NCI-H2196 (cell line): Measurements from ENCODE around the gene SPANXB1.
"Not testable (repeated sequence)": the region's sequence is repeated elsewhere in the genome, so short reads cannot be mapped to it uniquely, and the experiment has no call there.

Source experiments
- DNase-seq: peaks from one replicate; lab custom pipeline; 2025; ENCODE audit not compliant: unreplicated experiment; lab: John Stamatoyannopoulos, UW

The SPANXB1 gene

GRCh38 chrX:141002568-141002967 is at the start of gene SPANXB1:
Gene SPANXB1, plus strand, starts transcription at chrX:141002594. Its CDS starts 100 bp downstream, at chrX:141002694.
- DNase-seq = not testable (repeated sequence)

GRCh38 chrX:140967036-140967435 is 35.4 kb upstream of the SPANXB1 start:
- DNase-seq = no peak

- no peak for DNase-seq
These were observed 31.1 kb upstream of the SPANXB1 start for GRCh38 chrX:140971099-140971795.

- DNase-seq = no peak
These were observed 26.9 kb upstream of the SPANXB1 start for GRCh38 chrX:140975472-140975871.

- no peak for DNase-seq
These were observed 22.1 kb upstream of the SPANXB1 start for GRCh38 chrX:140980271-140980670.

- no peak for DNase-seq
These were observed 18.7 kb upstream of the SPANXB1 start for GRCh38 chrX:140983730-140984129.

GRCh38 chrX:141005243-141005642 is 2.8 kb downstream of the SPANXB1 start:
- DNase-seq = not testable (repeated sequence)

GRCh38 chrX:141044246-141044645 is 41.9 kb downstream of the SPANXB1 start:
- not testable (repeated sequence) for DNase-seq

- DNase-seq = not testable (repeated sequence)
These were observed 47.5 kb downstream of the SPANXB1 start for GRCh38 chrX:141049878-141050277.

GRCh38 chrX:141052098-141052497 is 49.7 kb downstream of the SPANXB1 start:
- not testable (repeated sequence) for DNase-seq
